ENCODE results near the gene SETD5.

SETD5 gene

GRCh38 chr3:9500108-9501050, 103.0 kb downstream of the SETD5 start:
- Histone ChIP-seq H4K20me1 (no peaks in the 10 kb centered on the region), H3K27me3 (peaks cover 34% of the 10 kb centered on the region), H3K9me3 (no peaks in the 10 kb centered on the region), H3K4me3 (no peak overlapping the region), H3K27ac (no peak overlapping the region), H3K4me2 (no peak overlapping the region), H3K36me3 (no peaks in the 10 kb centered on the region), H3K9ac (no peak overlapping the region), H3K4me1 (peaks cover 10% of the 10 kb centered on the region)
- no peak for TF ChIP-seq Cebpa-rat (IDR thresholded peaks at IDR 0.05)

GRCh38 chr3:9501226-9501625, 103.8 kb downstream of the SETD5 start:
- Histone ChIP-seq H3K4me3 (no peak overlapping the region), H3K9ac (no peak overlapping the region), H3K4me2 (peak overlapping the region; percentile 9; the same call in 1 of the 2 replicates)

DNA sequence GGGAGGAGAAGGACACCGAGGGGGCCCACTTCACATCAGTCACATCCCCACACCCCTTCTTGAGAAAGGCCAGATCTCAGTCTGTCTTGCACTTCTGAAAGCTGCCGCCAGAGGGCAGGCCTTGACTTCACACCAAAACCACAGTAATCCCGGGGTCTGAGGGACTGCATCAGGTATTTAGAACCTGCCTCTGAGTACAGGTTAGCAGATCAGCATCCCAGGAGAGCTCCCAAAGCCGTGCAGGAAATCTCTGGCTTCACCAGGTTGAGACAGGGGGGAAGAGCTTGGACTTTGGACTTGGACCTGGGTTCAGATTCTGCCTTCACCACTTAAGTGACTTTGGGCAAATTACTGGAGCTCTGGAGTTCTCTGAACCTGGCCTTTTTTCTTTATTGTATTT, 105.9 kb downstream of the SETD5 start:
- Histone ChIP-seq H3K4me3 (no peak overlapping the region), H3K36me3 (no peaks in the 10 kb centered on the region), H3K27ac (no peak overlapping the region), H3K27me3 (peaks cover 34% of the 10 kb centered on the region), H3K9ac (no peak overlapping the region), H3K4me2 (no peak overlapping the region), H4K20me1 (no peaks in the 10 kb centered on the region), H3K9me3 (no peaks in the 10 kb centered on the region), H3K4me1 (peaks cover 10% of the 10 kb centered on the region)
- TF ChIP-seq Cebpa-rat (IDR thresholded peaks at IDR 0.05), result no peak

More at GRCh38 chr3:9501226-9501625, 103.8 kb downstream of the SETD5 start:
- no peak for TF ChIP-seq Cebpa-rat (IDR thresholded peaks at IDR 0.05)
- H3K36me3 ChIP-seq, result no peaks in the 10 kb centered on the region
- H3K4me1 ChIP-seq, result peaks cover 10% of the 10 kb centered on the region
- peaks cover 34% of the 10 kb centered on the region for H3K27me3 ChIP-seq
- no peaks in the 10 kb centered on the region for H3K9me3 ChIP-seq
- H3K27ac ChIP-seq, result no peak overlapping the region
- no peaks in the 10 kb centered on the region for H4K20me1 ChIP-seq

- H3K9me3 ChIP-seq, result no peaks in the 10 kb centered on the region
- no peaks in the 10 kb centered on the region for H3K27me3 ChIP-seq
- no peak overlapping the region for H3K4me3 ChIP-seq
- no peak overlapping the region for H3K9ac ChIP-seq
- H3K4me2 ChIP-seq, result no peak overlapping the region
- no peak overlapping the region for H3K27ac ChIP-seq
- no peaks in the 10 kb centered on the region for H3K4me1 ChIP-seq
- no peaks in the 10 kb centered on the region for H4K20me1 ChIP-seq
- no peaks in the 10 kb centered on the region for H3K36me3 ChIP-seq
- no peak for TF ChIP-seq Cebpa-rat (IDR thresholded peaks at IDR 0.05)
These were observed 110.5 kb downstream of the SETD5 start for GRCh38 chr3:9507586-9508578.

DNA sequence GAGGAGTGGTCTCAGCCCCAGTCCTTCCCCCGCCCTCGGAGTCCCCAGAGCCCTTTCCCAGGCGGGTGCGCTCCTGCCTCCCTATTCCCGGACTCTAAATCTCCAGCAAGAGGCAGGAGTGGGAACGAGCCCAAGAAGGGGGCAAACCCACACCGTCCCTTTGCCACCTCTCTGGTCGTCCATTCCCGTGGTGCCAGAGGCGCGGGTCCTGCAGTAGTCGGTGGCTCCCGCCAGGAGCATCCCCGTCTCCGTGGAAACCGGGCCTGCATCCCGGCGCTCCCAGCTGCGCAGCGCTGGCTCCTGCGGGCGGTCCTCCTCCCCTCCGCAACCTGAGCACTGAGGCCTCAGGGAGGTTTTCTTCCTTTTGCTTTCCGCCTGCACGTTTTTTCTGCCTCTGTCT, 111.4 kb downstream of the SETD5 start:
- Histone ChIP-seq H3K27ac (no peak overlapping the region), H3K9ac (no peak overlapping the region), H3K4me2 (no peak overlapping the region), H3K27me3 (no peaks in the 10 kb centered on the region), H3K4me1 (no peaks in the 10 kb centered on the region), H4K20me1 (no peaks in the 10 kb centered on the region), H3K36me3 (no peaks in the 10 kb centered on the region), H3K4me3 (no peak overlapping the region), H3K9me3 (no peaks in the 10 kb centered on the region)
- no peak for TF ChIP-seq Cebpa-rat (IDR thresholded peaks at IDR 0.05)

DNA sequence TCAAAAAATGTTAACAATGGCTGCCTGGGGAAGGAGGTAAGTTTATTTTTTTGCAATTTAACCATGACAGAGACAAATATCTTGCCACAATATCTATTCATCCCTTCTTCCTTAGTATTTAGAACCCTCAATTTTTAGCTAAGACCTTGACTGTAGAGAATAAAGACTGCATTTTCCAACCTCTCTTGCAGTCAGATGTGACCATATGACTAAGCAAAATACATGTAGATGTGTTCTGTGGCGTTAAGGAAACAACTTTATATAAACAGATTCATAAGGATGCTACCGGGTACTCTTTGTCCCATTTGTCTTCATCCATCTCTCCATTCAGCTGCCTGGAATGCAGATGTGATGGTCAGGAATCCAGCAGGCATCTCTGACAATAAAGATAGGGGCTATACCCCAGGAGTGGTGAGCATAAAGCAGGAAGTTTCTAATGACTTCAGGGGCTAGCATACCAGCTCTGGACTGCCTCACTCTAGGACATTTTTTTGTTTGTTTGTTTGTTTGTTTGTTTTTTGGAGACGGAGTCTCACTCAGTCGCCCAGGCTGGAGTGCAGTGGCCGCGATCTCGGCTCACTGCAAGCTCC, 115.1 kb downstream of the SETD5 start:
- Histone ChIP-seq H3K27me3 (no peaks in the 10 kb centered on the region), H3K9ac (no peak overlapping the region), H3K36me3 (no peaks in the 10 kb centered on the region), H3K4me1 (no peaks in the 10 kb centered on the region), H3K4me3 (no peak overlapping the region), H3K9me3 (no peaks in the 10 kb centered on the region), H3K4me2 (no peak overlapping the region), H3K27ac (no peak overlapping the region), H4K20me1 (no peaks in the 10 kb centered on the region)
- no peak for TF ChIP-seq Cebpa-rat (IDR thresholded peaks at IDR 0.05)

DNA sequence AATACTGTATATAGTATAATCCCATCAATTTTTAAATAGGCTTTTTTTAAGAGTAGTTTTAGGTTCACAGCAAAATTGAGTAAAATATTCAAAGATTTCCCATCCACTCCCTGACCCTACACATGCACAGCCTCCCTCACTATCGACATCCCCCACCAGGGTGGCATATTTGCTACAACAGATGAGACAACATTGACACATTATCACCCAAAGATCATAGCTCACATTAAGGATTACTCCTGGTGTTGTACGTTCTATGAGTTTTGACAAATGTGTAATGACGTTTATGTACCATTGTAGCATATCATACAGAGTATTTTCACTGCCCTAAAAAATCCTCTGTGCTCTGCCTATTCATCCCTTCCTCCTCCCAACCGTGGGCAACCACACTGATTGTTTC, 116.9 kb downstream of the SETD5 start:
- Histone ChIP-seq H3K27ac (no peak overlapping the region), H3K27me3 (no peaks in the 10 kb centered on the region), H3K36me3 (no peaks in the 10 kb centered on the region), H3K9me3 (no peaks in the 10 kb centered on the region), H3K4me2 (no peak overlapping the region), H3K4me3 (no peak overlapping the region), H3K4me1 (no peaks in the 10 kb centered on the region), H3K9ac (no peak overlapping the region), H4K20me1 (no peaks in the 10 kb centered on the region)
- no peak for TF ChIP-seq Cebpa-rat (IDR thresholded peaks at IDR 0.05)

DNA sequence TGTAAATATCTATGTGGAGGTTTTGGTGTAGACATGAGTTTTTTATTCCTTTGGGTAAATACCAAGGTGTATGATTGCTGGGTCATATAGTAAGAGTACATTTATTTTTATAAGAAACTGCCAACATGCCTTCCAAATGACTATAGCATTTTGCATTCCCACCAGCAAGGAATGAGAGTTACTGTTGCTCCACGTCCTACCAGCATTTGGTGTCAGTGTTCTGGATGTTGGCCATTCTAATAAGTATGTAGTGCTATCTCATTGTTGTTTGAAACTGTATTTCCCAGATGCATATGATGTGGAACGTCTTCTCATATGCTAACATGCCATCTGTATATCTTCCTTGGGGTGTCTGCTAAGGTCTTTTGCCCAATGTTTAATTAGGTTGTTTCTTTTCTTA, 117.5 kb downstream of the SETD5 start:
- Histone ChIP-seq H3K27me3 (no peaks in the 10 kb centered on the region), H3K27ac (no peak overlapping the region), H3K4me2 (no peak overlapping the region), H3K9me3 (no peaks in the 10 kb centered on the region), H3K9ac (no peak overlapping the region), H3K4me3 (no peak overlapping the region), H3K36me3 (no peaks in the 10 kb centered on the region), H3K4me1 (no peaks in the 10 kb centered on the region), H4K20me1 (no peaks in the 10 kb centered on the region)
- TF ChIP-seq Cebpa-rat (IDR thresholded peaks at IDR 0.05), result no peak

DNA sequence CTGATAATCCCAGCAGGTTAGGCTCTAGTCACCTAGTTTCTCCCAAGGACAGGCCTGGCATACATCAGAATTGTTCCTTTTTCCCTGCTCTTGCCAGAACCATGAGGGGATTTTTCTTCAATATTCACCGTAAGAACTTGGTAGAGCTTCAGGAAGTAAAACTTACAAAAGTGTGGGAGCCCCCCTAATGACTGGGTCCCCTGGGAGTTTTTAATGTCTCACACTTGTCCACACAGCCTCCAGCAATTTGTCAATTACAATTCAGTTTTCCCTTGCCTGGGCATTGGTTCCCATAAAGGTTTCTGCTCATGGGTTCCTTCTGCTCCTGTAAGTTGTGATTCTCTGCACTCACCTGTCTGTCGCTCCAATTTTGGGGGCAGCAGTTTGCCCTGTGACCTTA, 127.7 kb downstream of the SETD5 start:
- Histone ChIP-seq H3K9ac (no peak overlapping the region), H3K4me1 (no peaks in the 10 kb centered on the region), H3K27ac (no peak overlapping the region), H3K27me3 (no peaks in the 10 kb centered on the region), H4K20me1 (no peaks in the 10 kb centered on the region), H3K9me3 (no peaks in the 10 kb centered on the region), H3K4me2 (no peak overlapping the region), H3K36me3 (no peaks in the 10 kb centered on the region), H3K4me3 (no peak overlapping the region)
- TF ChIP-seq Cebpa-rat (IDR thresholded peaks at IDR 0.05), result no peak
